ENCODE results near the gene ITPKB.
"Not testable (repeated sequence)": the region's sequence is repeated elsewhere in the genome, so short reads cannot be mapped to it uniquely, and the experiment has no call there.

The ITPKB gene

GRCh38 chr1:226732856-226733291 lies 6.2 kb downstream of the ITPKB start:
- in situ Hi-C loops (cut with HindIII; ENCODE audit: low sequenced_read_pairs), result no loop called here

GRCh38 chr1:226731257-226731893 lies 7.7 kb downstream of the ITPKB start:
- in situ Hi-C loops (cut with HindIII; ENCODE audit: low sequenced_read_pairs), result no loop called here

- in situ Hi-C loops (cut with HindIII; ENCODE audit: low sequenced_read_pairs), result no loop called here
These were observed 8.2 kb downstream of the ITPKB start for GRCh38 chr1:226730836-226731235.

GRCh38 chr1:226730071-226730470 lies 9.0 kb downstream of the ITPKB start:
- in situ Hi-C loops (cut with HindIII; ENCODE audit: low sequenced_read_pairs), result no loop called here

DNA sequence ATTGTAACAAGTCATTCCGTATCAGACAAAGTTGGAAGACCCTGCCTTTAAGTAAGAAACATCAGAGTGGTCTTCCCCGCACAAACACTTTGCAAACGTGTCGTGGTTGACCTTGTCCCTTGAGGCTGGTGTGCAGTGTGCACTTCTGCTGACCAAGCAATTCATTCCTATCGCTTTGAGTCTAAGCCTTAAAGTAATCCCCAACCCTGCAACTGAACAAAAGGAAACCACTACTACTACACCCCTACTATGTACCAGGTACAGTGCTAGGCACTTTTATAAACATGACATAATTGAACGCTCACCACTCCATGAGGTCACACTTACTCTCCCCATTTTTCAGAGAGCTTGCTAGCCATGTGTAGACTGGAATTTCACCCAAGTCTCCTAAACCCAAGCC lies 10.6 kb downstream of the ITPKB start:
- in situ Hi-C loops (cut with HindIII; ENCODE audit: low sequenced_read_pairs), result no loop called here

DNA sequence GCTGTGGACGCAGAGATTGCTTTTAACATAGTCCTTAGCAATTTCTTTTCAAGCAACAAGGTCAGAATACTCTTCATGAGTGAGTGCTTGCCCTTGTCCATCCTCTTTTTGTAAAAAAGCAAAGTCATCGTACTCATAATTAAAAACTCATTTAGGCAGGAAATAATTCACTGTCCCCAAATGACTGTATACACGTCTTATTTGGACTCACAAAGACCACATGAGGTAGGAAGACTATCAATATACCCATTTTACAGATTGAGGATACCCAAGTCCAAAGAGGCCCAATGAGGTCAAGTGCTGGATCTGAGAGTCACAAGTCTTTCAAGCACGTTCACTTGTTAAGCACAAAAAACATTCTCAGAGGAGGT lies 13.2 kb downstream of the ITPKB start:
- in situ Hi-C loops (cut with HindIII; ENCODE audit: low sequenced_read_pairs), result no loop called here

DNA sequence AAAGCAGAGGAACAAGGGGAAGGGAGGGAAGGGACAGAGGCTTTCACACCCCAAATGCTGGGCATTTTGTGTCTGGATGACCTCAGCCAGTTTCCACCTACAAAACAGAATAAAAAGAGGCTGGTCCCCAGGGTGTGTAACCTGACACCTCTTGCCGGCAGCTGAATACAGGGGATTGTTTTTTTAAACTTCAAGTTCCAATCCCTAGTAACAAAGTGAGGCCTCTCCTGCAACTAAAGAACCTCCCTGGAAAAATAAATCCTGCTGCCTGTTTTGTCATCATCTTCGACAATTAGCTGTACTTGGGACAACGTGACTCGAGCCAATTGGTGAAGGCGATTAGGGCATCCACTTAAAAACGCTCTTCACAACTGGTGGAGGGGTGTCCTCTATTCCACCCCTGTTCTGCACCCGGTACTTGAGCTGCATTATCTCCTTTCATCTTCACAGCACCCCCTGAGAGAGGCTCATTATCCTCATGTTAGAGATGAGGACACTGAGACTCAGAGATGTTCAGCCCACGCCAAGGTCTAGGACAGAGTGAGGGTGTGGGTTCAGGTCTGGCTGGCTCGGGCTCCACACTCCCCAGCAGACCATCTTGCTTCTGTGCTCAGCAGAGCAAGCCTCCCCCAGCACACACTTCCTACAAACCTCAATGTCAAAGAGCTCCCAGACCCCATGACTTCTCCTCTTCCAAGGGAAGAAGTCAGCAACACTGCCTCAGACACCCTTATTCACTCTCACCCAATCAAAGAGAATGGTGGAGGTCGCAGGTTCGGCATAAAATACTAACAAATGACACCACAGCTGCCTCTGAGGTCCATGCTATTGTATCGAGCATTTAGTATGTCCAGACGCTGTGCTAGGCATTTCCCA lies 15.2 kb downstream of the ITPKB start:
- in situ Hi-C loops (cut with HindIII; ENCODE audit: low sequenced_read_pairs), result no loop called here

DNA sequence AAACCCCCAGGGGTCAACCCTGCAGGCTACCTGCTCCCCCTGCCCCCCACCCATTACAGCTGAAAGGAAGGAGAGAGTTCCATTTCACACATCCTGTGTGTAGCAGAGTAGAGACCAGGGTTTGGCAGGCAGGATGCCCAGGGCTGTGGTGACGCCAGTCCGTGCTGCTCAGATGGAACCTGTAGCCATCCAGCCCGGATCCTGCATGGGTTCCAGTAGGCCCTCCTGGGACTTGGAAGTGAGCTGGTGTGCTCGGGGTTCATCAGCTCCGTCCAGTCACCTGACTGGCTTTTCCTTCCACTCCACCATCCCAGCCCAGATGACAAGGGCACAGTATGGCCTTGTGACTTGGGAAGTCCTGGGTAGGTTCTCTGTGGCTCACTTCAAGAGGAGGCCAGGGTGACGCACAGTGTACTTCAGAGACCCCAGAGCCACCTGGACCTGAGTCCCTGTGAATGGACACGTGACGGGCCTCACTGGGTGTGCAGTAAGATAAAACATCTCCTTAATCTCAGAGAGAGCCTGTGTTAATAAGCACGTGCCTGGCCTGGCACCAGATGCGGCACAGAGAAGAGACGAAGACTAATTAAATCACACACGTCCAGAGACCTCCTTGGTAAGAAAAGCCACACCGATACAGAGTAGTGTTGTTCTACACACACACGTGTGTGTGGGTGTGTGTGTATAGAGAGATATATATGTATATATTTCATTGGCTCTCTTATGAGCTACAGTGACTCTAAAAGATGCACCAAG lies 16.0 kb downstream of the ITPKB start:
- in situ Hi-C loops (cut with HindIII; ENCODE audit: low sequenced_read_pairs), result no loop called here

DNA sequence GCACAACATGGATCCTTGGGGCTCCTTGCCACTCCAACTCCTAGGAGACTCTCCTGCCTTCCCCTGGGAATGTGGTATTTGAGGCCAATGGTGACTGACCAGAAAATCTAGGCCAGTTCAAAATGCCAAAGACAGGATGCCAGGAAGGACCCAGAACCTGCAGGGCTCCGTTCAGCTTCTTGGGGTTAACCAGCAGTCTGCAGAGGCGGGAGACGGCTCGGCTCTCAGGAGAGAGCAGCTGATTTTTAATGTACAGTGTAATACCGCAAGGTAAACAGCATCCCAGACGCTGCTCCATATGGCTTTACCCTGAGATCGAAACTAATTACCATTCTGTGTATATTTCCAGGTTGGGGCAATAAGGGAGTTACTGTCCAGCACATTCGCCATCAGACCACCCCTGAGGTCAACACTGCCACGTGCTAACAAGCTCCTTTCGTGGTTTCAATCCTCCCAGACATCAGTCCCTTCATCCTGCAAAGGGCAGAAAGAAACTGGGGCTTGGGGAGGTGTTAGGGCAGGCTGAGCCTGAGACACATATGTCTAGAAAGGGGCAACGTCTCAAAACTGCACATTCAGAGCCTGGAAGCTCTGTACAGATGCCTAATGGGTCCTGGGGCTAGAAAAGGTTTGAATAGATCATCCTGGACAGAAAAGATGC lies 16.7 kb downstream of the ITPKB start:
- in situ Hi-C loops (cut with HindIII; ENCODE audit: low sequenced_read_pairs), result no loop called here

DNA sequence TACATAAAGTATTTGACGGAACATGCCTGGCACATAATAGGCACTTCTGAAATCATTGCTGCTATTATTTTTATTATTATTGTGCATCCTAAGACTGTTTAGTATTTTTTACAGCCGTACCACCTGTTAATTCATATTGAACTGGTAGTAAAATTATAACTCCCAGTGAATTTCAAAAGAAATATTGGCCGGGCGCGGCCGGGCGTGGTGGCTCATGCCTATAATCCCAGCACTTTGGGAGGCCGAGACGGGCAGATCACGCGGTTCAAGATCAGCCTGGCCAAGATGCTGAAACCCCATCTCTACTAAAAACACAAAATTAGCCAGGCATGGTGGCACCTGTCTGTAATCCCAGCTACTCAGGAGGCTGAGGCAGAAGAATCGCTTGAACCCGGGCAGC lies 18.5 kb downstream of the ITPKB start:
- in situ Hi-C loops (cut with HindIII; ENCODE audit: low sequenced_read_pairs), result not testable (repeated sequence)

GRCh38 chr1:226719596-226720387 lies 19.3 kb downstream of the ITPKB start:
- in situ Hi-C loops (cut with HindIII; ENCODE audit: low sequenced_read_pairs), result no loop called here

DNA sequence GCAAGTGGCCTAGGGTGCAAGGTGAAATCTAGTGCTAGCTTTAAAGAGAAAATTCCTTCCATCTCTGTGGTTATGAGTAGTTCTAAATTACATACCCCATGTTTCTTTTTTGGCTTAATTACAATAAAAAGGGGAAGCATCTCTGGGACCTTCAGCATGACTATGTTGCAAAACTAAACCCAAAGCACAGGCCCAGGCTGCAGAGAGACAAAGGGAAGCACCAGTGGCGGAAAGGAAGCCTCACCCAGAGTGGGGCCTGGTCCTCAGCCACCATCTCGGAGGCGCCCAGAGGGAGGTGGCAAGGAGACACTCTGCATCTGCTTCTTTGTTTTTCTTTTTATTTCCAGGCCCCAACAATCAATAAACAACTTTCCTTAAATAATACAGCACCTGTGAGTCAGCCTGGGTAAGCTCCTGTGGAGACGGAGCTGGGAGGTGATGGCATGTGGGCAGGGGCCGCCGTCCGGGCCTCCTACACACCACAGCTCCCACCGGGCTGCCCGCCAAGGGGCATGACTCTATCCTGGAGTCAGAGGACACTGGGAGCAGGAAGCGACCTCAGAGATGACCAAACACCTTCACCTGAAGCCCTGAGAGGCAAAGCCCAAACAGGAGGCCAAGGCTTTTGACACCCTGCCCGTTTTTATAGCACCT lies 21.7 kb downstream of the ITPKB start:
- in situ Hi-C loops (cut with HindIII; ENCODE audit: low sequenced_read_pairs), result no loop called here

DNA sequence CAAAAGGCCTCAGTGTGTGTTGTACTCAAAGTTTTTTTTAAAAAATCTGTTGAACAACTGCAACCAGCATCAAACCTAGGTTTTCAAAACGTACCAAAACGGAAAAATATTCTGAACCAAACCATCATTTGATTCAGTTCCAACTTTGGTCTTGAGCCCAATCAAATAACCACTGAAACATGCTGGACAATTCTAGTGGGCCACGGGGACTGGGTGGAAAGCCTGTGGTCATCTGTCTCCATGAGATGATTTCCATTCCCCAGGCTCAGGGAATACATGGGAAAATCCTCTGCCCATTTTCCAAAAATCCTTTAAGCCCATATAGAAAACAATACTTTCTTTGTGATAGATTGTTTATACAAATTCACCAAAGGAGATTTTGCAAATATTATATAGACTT lies 22.5 kb downstream of the ITPKB start:
- in situ Hi-C loops (cut with HindIII; ENCODE audit: low sequenced_read_pairs), result no loop called here

GRCh38 chr1:226714148-226714547 lies 24.9 kb downstream of the ITPKB start:
- in situ Hi-C loops (cut with HindIII; ENCODE audit: low sequenced_read_pairs), result no loop called here

DNA sequence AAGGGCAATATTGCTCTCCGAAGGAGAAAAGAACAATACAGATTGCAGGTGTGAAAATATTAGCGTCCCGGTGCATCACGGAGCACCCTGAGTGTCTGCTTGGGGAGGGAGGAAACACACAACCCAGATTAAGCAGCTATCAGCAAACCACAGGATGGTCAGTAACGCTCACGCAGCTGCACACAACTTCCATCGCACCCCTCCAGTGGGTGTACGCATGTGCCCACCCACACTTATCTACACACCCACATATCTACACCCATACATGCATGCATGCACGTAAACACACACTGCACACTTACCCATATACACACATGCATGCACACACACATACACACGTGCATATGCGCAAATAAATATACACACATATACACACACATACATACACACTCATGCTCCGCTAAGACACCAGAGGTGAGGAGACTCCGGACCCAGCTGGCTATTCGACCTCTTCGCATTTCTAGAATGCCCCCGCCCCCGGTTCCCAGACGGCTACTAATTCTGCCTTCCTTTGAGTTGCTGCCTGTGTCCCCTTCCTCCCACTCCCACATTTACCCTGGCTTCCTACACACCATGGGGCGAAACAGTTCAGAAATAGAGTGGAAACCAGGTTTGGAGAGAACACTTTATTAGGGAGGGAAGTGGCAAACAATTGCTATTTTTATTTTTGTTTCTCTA lies 26.2 kb downstream of the ITPKB start:
- in situ Hi-C loops (cut with HindIII; ENCODE audit: low sequenced_read_pairs), result no loop called here

GRCh38 chr1:226711976-226712741 lies 26.9 kb downstream of the ITPKB start:
- in situ Hi-C loops (cut with HindIII; ENCODE audit: low sequenced_read_pairs), result no loop called here

- in situ Hi-C loops (cut with HindIII; ENCODE audit: low sequenced_read_pairs), result no loop called here
These were observed 28.6 kb downstream of the ITPKB start for GRCh38 chr1:226710501-226710900.

DNA sequence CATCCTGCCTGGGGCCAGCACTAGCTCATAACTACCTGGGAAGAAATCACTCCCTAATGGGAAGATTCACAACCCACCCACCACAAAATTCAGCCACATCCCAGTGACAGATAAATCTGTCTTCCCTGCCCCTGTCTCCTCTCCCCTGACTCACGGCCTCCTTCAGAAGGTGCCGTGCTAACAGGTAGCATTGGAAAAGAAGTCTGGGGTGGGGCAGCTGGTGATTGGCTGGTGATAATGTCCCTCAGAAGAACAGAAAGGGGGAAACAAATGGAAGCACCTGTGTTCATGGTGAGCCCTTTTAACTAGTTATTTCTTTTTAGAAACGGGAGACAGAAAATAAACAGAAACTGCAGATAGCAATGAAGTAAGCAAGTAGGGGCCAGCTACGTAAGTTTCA lies 29.1 kb downstream of the ITPKB start:
- in situ Hi-C loops (cut with HindIII; ENCODE audit: low sequenced_read_pairs), result no loop called here

- in situ Hi-C loops (cut with HindIII; ENCODE audit: low sequenced_read_pairs), result no loop called here
These were observed 30.1 kb downstream of the ITPKB start for GRCh38 chr1:226708967-226709396.

Measured in DLD1 (cell line).